Pancreas (tissue), 10 donors: ENCODE data around the gene PPM1F. TPM values are rescaled to one million over a fixed set of nuclear protein-coding genes. Genes with fewer than 3 reads are reported as not detected.
"Not testable (repeated sequence)": the region's sequence is repeated elsewhere in the genome, so short reads cannot be mapped to it uniquely, and the experiment has no call there.

Experiments
- ATAC-seq, 4 donors: fragments of 200-7000 bp; cut with Tn5 transposase; one replicate each; pipeline versions ENCODE4 v1.8.0 to v1.9.1; 2020; ENCODE audit warnings: mild to moderate bottlenecking in 4 of 4, moderate library complexity in 4 of 4
- DNase-seq, 6 donors: peaks; one replicate each; pipeline ENCODE4 v3.0.0-alpha.2; 2020
- FAIRE-seq: peaks from 2 replicates; lab custom pipeline; 2012; peaks lifted over from hg19 to GRCh38; lab: Jason Lieb, UNC
- H3K27ac ChIP-seq, 4 donors: fragments of 200-600 bp; sonication (generic); 1 replicate in 3 of 4; 2 replicates in 1 of 4; pipeline versions ENCODE4 v1.5.0 to v1.8.0; 2020
- H3K27me3 ChIP-seq, 4 donors: fragments of 200-600 bp; one replicate each; pipeline ENCODE4 v1.8.0; 2021
- H3K36me3 ChIP-seq, 3 donors: fragments of 200-600 bp; sonication (generic) in 1 of 3; one replicate each; pipeline versions ENCODE4 v1.5.0 to v1.8.0; 2020 to 2021
- H3K4me1 ChIP-seq, 3 donors: fragments of 200-600 bp; one replicate each; pipeline ENCODE4 v1.8.0; 2021
- H3K4me3 ChIP-seq, 4 donors: fragments of 200-600 bp; sonication (generic) in 2 of 4; one replicate each; pipeline versions ENCODE4 v1.5.0 to v1.8.0; 2020 to 2021
- H3K9me3 ChIP-seq, 4 donors: fragments of 200-600 bp; one replicate each; pipeline ENCODE4 v1.8.0; 2021
- CTCF ChIP-seq, 4 donors: fragments of 200-600 bp; sonication (generic) in 3 of 4; IDR thresholded peaks; one replicate each; pipeline versions ENCODE4 v1.5.0 to v1.8.0; 2021; ENCODE audit warnings: antibody characterized with exemption in 4 of 4
- WGBS, 2 donors: extraction: QIAGEN DNeasy Blood & Tissue Kit; methylation state at CpG; one replicate each; pipeline ENCODE4 v1.1.7; 2013; 5-methylcytosine and 5-hydroxymethylcytosine counted together
- intact Hi-C, 3 donors: fragments of 100-400 bp; cut with DNase I; formaldehyde crosslinking; loops; one replicate each; pipeline versions ENCODE4 v1.11.1 to v1.14.2; 2022
- polyA plus RNA-seq, 2 donors: library from polyadenylated mRNA; stranded (reverse); fragments of 200-250 nt; gene quantifications; one replicate each; pipeline ENCODE4 v1.2.3, GENCODE V29; 2013
- total RNA-seq, 6 donors: library from RNA; stranded (reverse); fragmentation: NEBNext Ultra II Directional in 4 of 6; extraction: Animal tissue kit (Norgen Biotek cat#: 25700) in 4 of 6; gene quantifications; one replicate each; pipeline versions ENCODE4 v1.2.1 to v1.2.4, GENCODE V29; 2021 to 2023
- donor health status: healthy with polysubstance abuse.
- donor health status: DM: no; HTN: no; CAD: no; lungs with moderate emphysema.
- donor health status: DM: no; HTN: no; CAD: no.
- donor health status: control.
- donor health status: control.
- donor health status: Bipolar disorder and iron deficiency.
- donor health status: DM: yes; HTN: yes; CAD: no.
- donor health status: DM: no; HTN: no; CAD: no.
- donor health status: DM: no; HTN: no; CAD: no.
- donor health status: DM: yes; HTN: yes; CAD: no.

PPM1F gene
- total and polyA plus RNA-seq, 8 donors = 9.2 to 16.0 (median 10.2) TPM

DNA sequence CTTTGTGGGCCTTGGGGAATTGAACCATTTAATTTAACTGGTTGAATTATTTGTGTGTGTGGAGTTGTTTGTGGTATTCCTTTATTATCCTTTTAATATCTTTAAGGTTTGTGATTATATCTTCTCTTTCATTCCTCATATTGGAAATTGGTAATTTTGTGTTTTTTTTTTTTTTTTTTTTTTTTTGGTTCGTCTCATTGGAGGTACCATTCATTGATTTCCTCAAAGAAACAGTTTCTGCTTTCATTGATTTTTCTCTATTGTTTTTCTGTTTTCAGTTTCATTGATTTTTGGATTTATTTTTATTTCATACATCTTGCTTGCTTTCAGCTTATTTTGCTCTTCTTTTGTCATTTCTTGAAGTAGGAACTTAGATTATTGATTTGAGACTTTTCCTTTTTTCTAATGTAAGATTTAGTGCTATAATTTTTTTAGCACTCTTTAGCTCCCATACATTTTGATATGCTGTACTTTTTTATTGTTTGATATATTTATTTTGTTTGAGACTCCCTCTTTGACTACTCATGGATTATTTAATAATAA is 54.2 kb downstream of the PPM1F start:
- 62 to 71% methylated on average over 1 of the region's 1 CpG for WGBS, 2 donors
- Histone ChIP-seq H3K36me3 (no peaks in the 10 kb centered on the region), H3K9me3 (no peaks in the 10 kb centered on the region), H3K27ac (no peak overlapping the region), H3K4me1 (no peaks in the 10 kb centered on the region), H3K27me3 (no peaks in the 10 kb centered on the region), H3K4me3 (no peak overlapping the region)
- DNase-seq = no peak
- FAIRE-seq = no peak
- TF ChIP-seq CTCF (IDR thresholded peaks at IDR 0.05) = no peak
- intact Hi-C loops = no loop called here
- ATAC-seq = no peak

GRCh38 chr22:21896951-21897513 is 55.6 kb downstream of the PPM1F start:
- FAIRE-seq (no peak), ATAC-seq (no peak), DNase-seq (no peak)
- no peaks in the 10 kb centered on the region for H3K27me3 ChIP-seq
- no peaks in the 10 kb centered on the region for H3K9me3 ChIP-seq
- no peak overlapping the region for H3K27ac ChIP-seq
- WGBS, 2 donors = 91 to 97% methylated on average over 5 of the region's 5 CpGs
- no peak overlapping the region for H3K4me3 ChIP-seq
- no peak for TF ChIP-seq CTCF (IDR thresholded peaks at IDR 0.05)
- no peaks in the 10 kb centered on the region for H3K36me3 ChIP-seq
- no peaks in the 10 kb centered on the region for H3K4me1 ChIP-seq
- intact Hi-C loops = no loop called here

GRCh38 chr22:21896275-21896674 is 56.4 kb downstream of the PPM1F start:
- not testable (repeated sequence) for ATAC-seq, FAIRE-seq

DNA sequence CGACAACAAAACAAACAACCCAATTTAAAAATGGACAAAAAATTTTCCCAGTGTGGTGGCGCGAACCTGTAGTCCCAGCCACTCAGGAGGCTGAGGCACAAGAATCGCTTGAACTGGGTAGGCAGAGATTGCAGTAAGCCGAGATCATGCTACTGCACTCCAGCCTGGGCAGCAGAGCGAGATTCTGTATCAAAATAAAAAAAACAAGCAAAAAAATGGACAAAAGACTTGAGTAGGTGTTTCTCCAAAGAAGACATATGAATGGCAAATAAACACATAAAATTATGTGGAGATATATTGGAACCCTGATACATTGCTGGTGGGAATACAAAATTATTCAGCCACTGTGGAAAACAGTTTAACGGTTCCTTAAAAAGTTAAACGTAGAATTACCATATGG is 57.8 kb downstream of the PPM1F start:
- intact Hi-C loops = no loop called here
- Histone ChIP-seq H3K36me3 (no peaks in the 10 kb centered on the region), H3K4me1 (no peaks in the 10 kb centered on the region), H3K4me3 (no peak overlapping the region), H3K27ac (no peak overlapping the region), H3K27me3 (no peaks in the 10 kb centered on the region), H3K9me3 (no peaks in the 10 kb centered on the region)
- ATAC-seq (no peak), DNase-seq (no peak), FAIRE-seq (no peak)
- WGBS, 2 donors = 85 to 87% methylated on average over 8 of the region's 8 CpGs
- no peak for TF ChIP-seq CTCF (IDR thresholded peaks at IDR 0.05)

More at GRCh38 chr22:21896275-21896674, 56.4 kb downstream of the PPM1F start:
- H3K9me3 ChIP-seq, H3K36me3 ChIP-seq, H3K4me1 ChIP-seq, H3K27ac ChIP-seq, DNase-seq, H3K27me3 ChIP-seq, intact Hi-C loops, H3K4me3 ChIP-seq: not testable (repeated sequence)
- 87 to 90% methylated on average over 4 of the region's 4 CpGs for WGBS, 2 donors

DNA sequence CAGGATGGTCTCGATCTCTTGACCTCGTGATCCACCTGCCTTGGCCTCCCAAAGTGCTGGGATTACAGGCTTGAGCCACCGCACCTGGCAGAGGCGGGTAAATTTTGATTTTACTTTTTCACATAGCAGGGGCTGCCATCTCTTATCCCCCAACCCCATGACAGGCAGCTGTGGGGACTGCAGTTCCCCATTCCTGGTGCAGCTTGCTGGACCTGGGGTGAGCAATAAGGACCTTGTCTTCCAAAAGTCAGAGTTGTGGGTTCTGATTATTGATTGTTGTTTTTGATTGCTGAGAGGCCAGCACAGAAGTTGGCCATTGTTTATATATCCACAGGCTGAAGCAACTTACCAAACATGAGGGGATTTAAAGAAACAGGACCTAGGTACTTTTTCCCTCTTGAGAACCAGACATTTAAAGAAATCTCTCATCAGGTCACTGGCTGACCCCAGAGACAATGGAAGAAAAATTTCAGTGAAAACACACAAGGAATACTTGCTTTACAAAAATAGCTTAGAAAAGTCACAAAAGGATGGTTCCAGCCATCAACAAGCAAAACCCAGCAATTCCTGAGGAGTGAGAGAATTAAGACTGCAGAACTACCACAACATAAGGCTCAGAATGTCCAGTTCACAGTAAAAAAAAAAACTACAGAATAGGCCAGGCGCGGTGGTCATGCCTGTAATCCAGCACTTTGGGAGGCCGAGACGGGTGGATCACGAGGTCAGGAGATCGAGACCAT is 63.2 kb downstream of the PPM1F start:
- TF ChIP-seq CTCF (IDR thresholded peaks at IDR 0.05) = no peak
- Histone ChIP-seq H3K4me3 (no peak overlapping the region), H3K27ac (no peak overlapping the region), H3K27me3 (no peaks in the 10 kb centered on the region), H3K9me3 (no peaks in the 10 kb centered on the region), H3K4me1 (no peaks in the 10 kb centered on the region), H3K36me3 (no peaks in the 10 kb centered on the region)
- DNase-seq (no peak), FAIRE-seq (no peak), ATAC-seq (no peak)
- WGBS, 2 donors = 93 to 96% methylated on average over 10 of the region's 10 CpGs
- intact Hi-C loops = no loop called here
